Measurements from ENCODE around the gene NHLH1.

Gene NHLH1

GRCh38 chr1:160359559-160360226, 7.2 kb upstream of the NHLH1 start:
- no peak for DNase-seq

GRCh38 chr1:160360227-160360695, 6.6 kb upstream of the NHLH1 start:
- no peak for DNase-seq

- DNase-seq, result no peak
Measured at GRCh38 chr1:160361199-160361598, 5.7 kb upstream of the NHLH1 start.

- DNase-seq, result no peak
Measured at GRCh38 chr1:160361814-160362167, 5.1 kb upstream of the NHLH1 start.

- DNase-seq, result no peak
Measured at GRCh38 chr1:160362168-160362957, 4.5 kb upstream of the NHLH1 start.

- DNase-seq, result no peak
Measured at GRCh38 chr1:160363010-160363409, 3.9 kb upstream of the NHLH1 start.

GRCh38 chr1:160363951-160364735, 2.7 kb upstream of the NHLH1 start:
- no peak for DNase-seq

GRCh38 chr1:160365325-160365724, 1.5 kb upstream of the NHLH1 start:
- DNase-seq, result no peak

- no peak for DNase-seq
Measured at GRCh38 chr1:160367516-160367900, 637 bp downstream of the NHLH1 start.

- no peak for DNase-seq
Measured at GRCh38 chr1:160367934-160368923, 1.4 kb downstream of the NHLH1 start.

- no peak for DNase-seq
Measured at GRCh38 chr1:160369087-160369486, 2.2 kb downstream of the NHLH1 start.

- no peak for DNase-seq
Measured at GRCh38 chr1:160370561-160371345, 3.9 kb downstream of the NHLH1 start.

- no peak for DNase-seq
Measured at GRCh38 chr1:160371346-160371631, 4.4 kb downstream of the NHLH1 start.

GRCh38 chr1:160371756-160372155, 4.9 kb downstream of the NHLH1 start:
- DNase-seq, result no peak

- DNase-seq, result no peak
Measured at GRCh38 chr1:160373696-160374095, 6.8 kb downstream of the NHLH1 start.

GRCh38 chr1:160374306-160375110, 7.6 kb downstream of the NHLH1 start:
- DNase-seq, result no peak

- DNase-seq, result no peak
Measured at GRCh38 chr1:160375788-160376524, 9.1 kb downstream of the NHLH1 start.

GRCh38 chr1:160376525-160377131, 9.8 kb downstream of the NHLH1 start:
- DNase-seq, result no peak

GRCh38 chr1:160377585-160378206, 10.8 kb downstream of the NHLH1 start:
- DNase-seq, result no peak

Measured in activated gamma-delta T cell (primary cell).